SU-DHL-6 (cell line): ENCODE results near the gene ANKRD36C.
"Not testable (repeated sequence)": the region's sequence is repeated elsewhere in the genome, so short reads cannot be mapped to it uniquely, and the experiment has no call there.

ENCODE experiments used
- H2AFZ ChIP-seq: fragments of 200-600 bp; sonication (generic); 2 replicates; pipeline ENCODE4 v1.6.1; 2014; ENCODE audit warnings: low read depth, mild to moderate bottlenecking, moderate library complexity, mixed read lengths, antibody characterized with exemption, low read length; ENCODE audit not compliant: severe bottlenecking
- H3F3A ChIP-seq: fragments of 200-600 bp; shearing (Covaris generic); 2 replicates; pipeline ENCODE4 v1.6.0; 2016; ENCODE audit warnings: antibody characterized with exemption, mild to moderate bottlenecking; ENCODE audit not compliant: insufficient read depth
- H3K27ac ChIP-seq: fragments of 200-600 bp; sonication (generic); 2 replicates; pipeline ENCODE4 v1.5.1; 2016; ENCODE audit warnings: low read depth, mild to moderate bottlenecking, low read length, moderate library complexity, mixed read lengths
- H3K27me3 ChIP-seq: fragments of 200-600 bp; sonication (generic), shearing (Covaris generic); 2 replicates; pipeline ENCODE4 v1.6.0; 2014; ENCODE audit warnings: mild to moderate bottlenecking, low read length
- H3K36me3 ChIP-seq: fragments of 200-600 bp; sonication (generic); 2 replicates; pipeline ENCODE4 v1.6.1; 2014; ENCODE audit warnings: mild to moderate bottlenecking, low read length, mixed read lengths
- H3K4me2 ChIP-seq: fragments of 300-600, 200-600 bp; shearing (Covaris generic), sonication (generic); 2 replicates; pipeline ENCODE4 v1.6.0; 2014; ENCODE audit warnings: low read length, low read depth, mild to moderate bottlenecking; ENCODE audit not compliant: poor library complexity, severe bottlenecking
- H3K4me3 ChIP-seq: fragments of 200-600 bp; sonication (generic); 2 replicates; pipeline ENCODE4 v1.5.1; 2014; ENCODE audit warnings: antibody characterized with exemption, low read length, mild to moderate bottlenecking, mixed read lengths; ENCODE audit not compliant: insufficient read depth, poor library complexity, severe bottlenecking
- H3K79me2 ChIP-seq: fragments of 200-600 bp; sonication (generic); 2 replicates; pipeline ENCODE4 v1.6.1; 2014; ENCODE audit warnings: mild to moderate bottlenecking, low read length, moderate library complexity; ENCODE audit not compliant: insufficient read depth
- H3K9ac ChIP-seq: fragments of 200-600 bp; sonication (generic); 2 replicates; pipeline ENCODE4 v1.7.0; 2014; ENCODE audit warnings: mild to moderate bottlenecking, low read length
- H3K9me2 ChIP-seq: fragments of 200-600 bp; sonication (generic); replicated peaks from 2 replicates; pipeline ENCODE4 v1.6.1; 2014; ENCODE audit warnings: low read length; ENCODE audit not compliant: insufficient read depth
- H3K9me3 ChIP-seq: fragments of 200-600 bp; sonication (generic); 2 replicates; pipeline ENCODE4 v1.6.1; 2014; ENCODE audit warnings: low read length, mixed read lengths; ENCODE audit not compliant: insufficient read depth
- H4K20me1 ChIP-seq: fragments of 200-600 bp; sonication (generic); 2 replicates; pipeline ENCODE4 v1.6.1; 2014; ENCODE audit warnings: low read depth, mild to moderate bottlenecking, antibody characterized with exemption, low read length, moderate library complexity, mixed read lengths
- CTCF ChIP-seq: fragments of 200-600 bp; sonication (generic); IDR thresholded peaks from one replicate; pipeline ENCODE4 v1.5.1; 2017; ENCODE audit warnings: antibody characterized with exemption, mild to moderate bottlenecking, low read length, moderate library complexity; ENCODE audit not compliant: insufficient read depth, poor library complexity, severe bottlenecking
- EZH2phosphoT487 ChIP-seq: fragments of 200-600 bp; sonication (generic), shearing (Covaris generic); conservative IDR thresholded peaks from 2 replicates; pipeline ENCODE4 v1.6.1; 2018; ENCODE audit warnings: mild to moderate bottlenecking, antibody characterized with exemption, low read length, moderate library complexity, mixed read lengths

The ANKRD36C gene

GRCh38 chr2:96025194-96025492 lies 33.5 kb upstream of the ANKRD36C start:
- no peak overlapping the region for H3K4me2 ChIP-seq
- H3K9me3 ChIP-seq, result no peaks in the 10 kb centered on the region
- no peak overlapping the region for H2AFZ ChIP-seq
- H3F3A ChIP-seq, result no peaks in the 10 kb centered on the region
- no peaks in the 10 kb centered on the region for H3K9me2 ChIP-seq
- no peaks in the 10 kb centered on the region for H3K27me3 ChIP-seq
- H3K27ac ChIP-seq, result no peak overlapping the region
- no peaks in the 10 kb centered on the region for H4K20me1 ChIP-seq
- no peaks in the 10 kb centered on the region for H3K79me2 ChIP-seq
- H3K9ac ChIP-seq, result no peak overlapping the region
- no peaks in the 10 kb centered on the region for H3K36me3 ChIP-seq
- no peak overlapping the region for H3K4me3 ChIP-seq
- TF ChIP-seq EZH2phosphoT487 (no peak), CTCF (no peak)

- no peaks in the 10 kb centered on the region for H4K20me1 ChIP-seq
- H3K36me3 ChIP-seq, result no peaks in the 10 kb centered on the region
- H3K9me3 ChIP-seq, result no peaks in the 10 kb centered on the region
- H3K79me2 ChIP-seq, result no peaks in the 10 kb centered on the region
- no peak for TF ChIP-seq CTCF
- no peak for TF ChIP-seq EZH2phosphoT487
- H3K4me2 ChIP-seq, result no peak overlapping the region
- no peaks in the 10 kb centered on the region for H3F3A ChIP-seq
- H3K27ac ChIP-seq, result no peak overlapping the region
- no peaks in the 10 kb centered on the region for H3K9me2 ChIP-seq
- no peak overlapping the region for H3K4me3 ChIP-seq
- H2AFZ ChIP-seq, result no peak overlapping the region
- H3K9ac ChIP-seq, result no peak overlapping the region
- H3K27me3 ChIP-seq, result no peaks in the 10 kb centered on the region
Observed at GRCh38 chr2:96024336-96025193, 32.9 kb upstream of the ANKRD36C start.

GRCh38 chr2:96023701-96024100 lies 32.1 kb upstream of the ANKRD36C start:
- not testable (repeated sequence) for H3K4me2 ChIP-seq, H3K27ac ChIP-seq, H3F3A ChIP-seq, H3K4me3 ChIP-seq, H3K79me2 ChIP-seq, H3K9ac ChIP-seq, H3K36me3 ChIP-seq, H2AFZ ChIP-seq, H4K20me1 ChIP-seq, H3K9me2 ChIP-seq, H3K27me3 ChIP-seq, H3K9me3 ChIP-seq

- not testable (repeated sequence) for H3F3A ChIP-seq, H3K27ac ChIP-seq, H3K9me2 ChIP-seq, H3K9ac ChIP-seq, H3K79me2 ChIP-seq, H4K20me1 ChIP-seq, H3K4me3 ChIP-seq, H2AFZ ChIP-seq, H3K27me3 ChIP-seq, H3K36me3 ChIP-seq, H3K9me3 ChIP-seq, H3K4me2 ChIP-seq
- peak; percentile 40 for TF ChIP-seq CTCF
Observed at GRCh38 chr2:96022701-96023447, 31.2 kb upstream of the ANKRD36C start.

GRCh38 chr2:96022126-96022525 lies 30.5 kb upstream of the ANKRD36C start:
- not testable (repeated sequence) for H3K4me2 ChIP-seq, H3K9me2 ChIP-seq, H3F3A ChIP-seq, H3K4me3 ChIP-seq, H3K36me3 ChIP-seq, H4K20me1 ChIP-seq, H3K27ac ChIP-seq, H3K9me3 ChIP-seq, H3K9ac ChIP-seq, H3K79me2 ChIP-seq, H3K27me3 ChIP-seq, H2AFZ ChIP-seq
